GM23338 (cell line): Measurements from ENCODE around the gene CD82. TPM values are rescaled to one million over a fixed set of nuclear protein-coding genes. Genes with fewer than 3 reads are reported as not detected.

Experiments used
- ATAC-seq: fragments of 200-7000 bp; cut with Tn5 transposase; 3 replicates; pipeline ENCODE4 v1.9.1; 2020
- DNase-seq: peaks from one replicate; pipeline ENCODE4 v3.0.0-alpha.2; 2015; ENCODE audit warnings: low spot score
- H2AFZ ChIP-seq: fragments of 200-600 bp; sonication (generic); 2 replicates; pipeline ENCODE4 v1.8.0; 2016; ENCODE audit warnings: antibody characterized with exemption, mild to moderate bottlenecking, moderate library complexity
- H3F3A ChIP-seq: fragments of 200-600 bp; sonication (generic); replicated peaks from 2 replicates; pipeline ENCODE4 v1.8.0; 2017; ENCODE audit warnings: antibody characterized with exemption, mixed run types, low read depth
- H3K27ac ChIP-seq: fragments of 200-600 bp; sonication (generic); 2 replicates; pipeline ENCODE4 v1.6.1; 2016; ENCODE audit warnings: low read depth
- H3K27me3 ChIP-seq: fragments of 200-600 bp; sonication (generic); 2 replicates; pipeline ENCODE4 v1.8.0; 2016; ENCODE audit warnings: mild to moderate bottlenecking, mixed run types, moderate library complexity; ENCODE audit not compliant: insufficient read depth
- H3K36me3 ChIP-seq: fragments of 200-600 bp; sonication (generic); 2 replicates; pipeline ENCODE4 v1.8.0; 2016; ENCODE audit warnings: mild to moderate bottlenecking; ENCODE audit not compliant: insufficient read depth
- H3K4me1 ChIP-seq: fragments of 200-600 bp; sonication (generic); 2 replicates; pipeline ENCODE4 v1.8.0; 2016; ENCODE audit warnings: mild to moderate bottlenecking, moderate library complexity; ENCODE audit not compliant: insufficient read depth
- H3K4me2 ChIP-seq: fragments of 200-600 bp; sonication (generic); 2 replicates; pipeline ENCODE4 v1.7.1; 2017; ENCODE audit warnings: mixed run types
- H3K4me3 ChIP-seq: fragments of 200-600 bp; sonication (generic); 2 replicates; pipeline ENCODE4 v1.6.1; 2016; ENCODE audit warnings: mixed run types
- H3K79me2 ChIP-seq: fragments of 200-600 bp; sonication (generic); replicated peaks from 2 replicates; pipeline ENCODE4 v1.8.0; 2017; ENCODE audit warnings: mild to moderate bottlenecking; ENCODE audit not compliant: insufficient read depth
- H3K9me2 ChIP-seq: fragments of 200-600 bp; sonication (generic); 2 replicates; pipeline ENCODE4 v1.8.0; 2017; ENCODE audit not compliant: insufficient read depth
- H4K20me1 ChIP-seq: fragments of 200-600 bp; sonication (generic); replicated peaks from 2 replicates; pipeline ENCODE4 v1.8.0; 2017; ENCODE audit warnings: mild to moderate bottlenecking; ENCODE audit not compliant: insufficient read depth
- H3K27ac Mint-ChIP-seq: 2 replicates; pipeline ENCODE4 v1.8.0; 2020; ENCODE audit warnings: inconsistent platforms, mild to moderate bottlenecking, moderate library complexity, mixed read lengths
- H3K27me3 Mint-ChIP-seq: 3 replicates; pipeline ENCODE4 v1.8.0; 2022; ENCODE audit warnings: low read depth, mild to moderate bottlenecking, moderate library complexity, mixed read lengths, inconsistent platforms; ENCODE audit not compliant: insufficient read depth, poor library complexity
- H3K36me3 Mint-ChIP-seq: 3 replicates; pipeline ENCODE4 v1.8.0; 2021; ENCODE audit warnings: low read depth, mild to moderate bottlenecking, inconsistent platforms, moderate library complexity, mixed read lengths
- H3K4me1 Mint-ChIP-seq: 3 replicates; pipeline ENCODE4 v1.8.0; 2020; ENCODE audit warnings: mild to moderate bottlenecking, inconsistent platforms, mixed read lengths
- H3K4me3 Mint-ChIP-seq: 3 replicates; pipeline ENCODE4 v1.8.0; 2021; ENCODE audit warnings: moderate library complexity, mild to moderate bottlenecking, inconsistent platforms, mixed read lengths
- H3K9me3 Mint-ChIP-seq: 3 replicates; pipeline ENCODE4 v1.8.0; 2020; ENCODE audit warnings: moderate library complexity, mild to moderate bottlenecking, inconsistent platforms, mixed read lengths
- CREB1 ChIP-seq: fragments of 250-450 bp; sonication (Bioruptor Pico); IDR thresholded peaks from 2 replicates; pipeline ENCODE4 v1.5.0; 2020; ENCODE audit warnings: low read depth, mild to moderate bottlenecking, moderate library complexity
- EZH2 ChIP-seq: fragments of 200-600 bp; sonication (generic); IDR thresholded peaks from one replicate; pipeline ENCODE4 v1.8.0; 2017; ENCODE audit warnings: antibody characterized with exemption, mild to moderate bottlenecking, low read depth; ENCODE audit not compliant: unreplicated experiment
- EZH2phosphoT487 ChIP-seq: fragments of 200-600 bp; sonication (generic); IDR thresholded peaks from one replicate; pipeline ENCODE4 v1.8.1; 2018; ENCODE audit warnings: antibody characterized with exemption; ENCODE audit not compliant: unreplicated experiment
- JUNB ChIP-seq: IDR thresholded peaks from one replicate; pipeline ENCODE4 v1.6.1; 2016; ENCODE audit warnings: antibody characterized with exemption; ENCODE audit not compliant: unreplicated experiment
- NANOG ChIP-seq: IDR thresholded peaks from 2 replicates; pipeline ENCODE4 v1.6.1; 2016; ENCODE audit warnings: antibody characterized with exemption, borderline replicate concordance
- POLR2AphosphoS5 ChIP-seq: IDR thresholded peaks from 2 replicates; pipeline ENCODE4 v1.6.1; 2016; ENCODE audit warnings: antibody characterized with exemption, low read depth
- STAT1 ChIP-seq: IDR thresholded peaks from one replicate; pipeline ENCODE4 v1.6.1; 2016; ENCODE audit warnings: antibody characterized with exemption; ENCODE audit not compliant: unreplicated experiment
- ZNF114 ChIP-seq: fragments of 250-450 bp; sonication (Bioruptor Pico); IDR thresholded peaks from 2 replicates; pipeline ENCODE4 v1.5.0; 2020; ENCODE audit warnings: mild to moderate bottlenecking, moderate library complexity
- ZNF331 ChIP-seq: fragments of 250-450 bp; sonication (Bioruptor Pico); IDR thresholded peaks from 2 replicates; pipeline ENCODE4 v1.5.0; 2020; ENCODE audit warnings: low read depth, mild to moderate bottlenecking, moderate library complexity
- polyA plus RNA-seq: library from polyadenylated mRNA; unstranded; fragments of >200 nt; fragmentation: Nextera tagmentation; extraction: Ambion mirVana; gene quantifications from 2 replicates; pipeline ENCODE4 v1.2.1, GENCODE V29; 2016
- total RNA-seq: library from RNA; depleted of rRNA; stranded (reverse); fragments of >200 nt; shearing (Covaris generic); gene quantifications from 2 replicates; pipeline ENCODE4 v1.2.3, GENCODE V29; 2014
- TF ChIP-seq, protein P1 (sequence below): IDR thresholded peaks from 2 replicates; pipeline ENCODE4 v1.6.1; 2016; ENCODE audit warnings: antibody characterized with exemption
- TF ChIP-seq, protein P2 (sequence below): IDR thresholded peaks from one replicate; pipeline ENCODE4 v1.6.1; 2018; ENCODE audit warnings: antibody characterized with exemption; ENCODE audit not compliant: unreplicated experiment
- TF ChIP-seq, protein P3 (sequence below): fragments of 250-450 bp; sonication (Bioruptor Pico); IDR thresholded peaks from 2 replicates; pipeline ENCODE4 v1.5.0; 2020; ENCODE audit warnings: mild to moderate bottlenecking, moderate library complexity
- TF ChIP-seq, protein P4 (sequence below), 2 experiments: fragments of 200-600 bp in 1 of 2; sonication (generic) in 1 of 2; conservative IDR thresholded peaks; 2 replicates each; pipeline versions ENCODE4 v1.5.1 to v1.6.1; 2016 to 2017; ENCODE audit warnings: antibody characterized with exemption in 2 of 2, low read depth in 2 of 2, mild to moderate bottlenecking in 2 of 2, moderate library complexity in 1 of 2

The CD82 gene
- total and polyA plus RNA-seq, 2 experiments from 2014 or later: 4.4 to 4.9 TPM

DNA sequence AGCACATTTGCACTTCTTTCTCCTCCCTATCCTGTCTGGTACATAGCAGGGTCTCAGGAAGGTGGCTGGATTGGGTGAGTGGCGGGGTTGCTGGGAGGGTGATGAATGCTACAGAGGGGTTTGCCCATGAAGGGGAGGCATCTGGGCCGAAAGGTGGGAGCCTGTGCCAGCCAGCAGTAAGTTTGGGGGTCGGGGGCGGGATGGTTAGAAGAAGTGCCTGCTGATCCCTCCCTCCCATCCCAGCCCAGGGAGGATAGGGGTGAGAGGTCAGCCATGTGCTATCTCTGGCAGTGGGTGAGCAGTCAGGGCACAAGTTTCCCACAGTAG, 2.8 kb downstream of the CD82 start:
- 0 out of 2 replicates have a peak, but pooled peaks cover 4% of the 10 kb centered on the region for H4K20me1 ChIP-seq
- Mint-ChIP-seq H3K27ac (no peak overlapping the region), H3K4me1 (peaks cover 45% of the 10 kb centered on the region), H3K27me3 (peaks cover 18% of the 10 kb centered on the region), H3K4me3 (no peak overlapping the region), H3K9me3 (no peaks in the 10 kb centered on the region), H3K36me3 (no peaks in the 10 kb centered on the region; the same call in 2 of the 3 replicates)
- H3K36me3 ChIP-seq: no peaks in the 10 kb centered on the region
- TF ChIP-seq EZH2 (no peak), STAT1 (no peak), JUNB (no peak), ZNF114 (no peak), NANOG (no peak), ZNF331 (CRISPR knock-in tag) (no peak), POLR2AphosphoS5 (no peak), CREB1 (CRISPR knock-in tag) (no peak), EZH2phosphoT487 (no peak)
- TF ChIP-seq, protein P1, sequence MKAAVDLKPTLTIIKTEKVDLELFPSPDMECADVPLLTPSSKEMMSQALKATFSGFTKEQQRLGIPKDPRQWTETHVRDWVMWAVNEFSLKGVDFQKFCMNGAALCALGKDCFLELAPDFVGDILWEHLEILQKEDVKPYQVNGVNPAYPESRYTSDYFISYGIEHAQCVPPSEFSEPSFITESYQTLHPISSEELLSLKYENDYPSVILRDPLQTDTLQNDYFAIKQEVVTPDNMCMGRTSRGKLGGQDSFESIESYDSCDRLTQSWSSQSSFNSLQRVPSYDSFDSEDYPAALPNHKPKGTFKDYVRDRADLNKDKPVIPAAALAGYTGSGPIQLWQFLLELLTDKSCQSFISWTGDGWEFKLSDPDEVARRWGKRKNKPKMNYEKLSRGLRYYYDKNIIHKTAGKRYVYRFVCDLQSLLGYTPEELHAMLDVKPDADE: no peak
- TF ChIP-seq, protein P2, sequence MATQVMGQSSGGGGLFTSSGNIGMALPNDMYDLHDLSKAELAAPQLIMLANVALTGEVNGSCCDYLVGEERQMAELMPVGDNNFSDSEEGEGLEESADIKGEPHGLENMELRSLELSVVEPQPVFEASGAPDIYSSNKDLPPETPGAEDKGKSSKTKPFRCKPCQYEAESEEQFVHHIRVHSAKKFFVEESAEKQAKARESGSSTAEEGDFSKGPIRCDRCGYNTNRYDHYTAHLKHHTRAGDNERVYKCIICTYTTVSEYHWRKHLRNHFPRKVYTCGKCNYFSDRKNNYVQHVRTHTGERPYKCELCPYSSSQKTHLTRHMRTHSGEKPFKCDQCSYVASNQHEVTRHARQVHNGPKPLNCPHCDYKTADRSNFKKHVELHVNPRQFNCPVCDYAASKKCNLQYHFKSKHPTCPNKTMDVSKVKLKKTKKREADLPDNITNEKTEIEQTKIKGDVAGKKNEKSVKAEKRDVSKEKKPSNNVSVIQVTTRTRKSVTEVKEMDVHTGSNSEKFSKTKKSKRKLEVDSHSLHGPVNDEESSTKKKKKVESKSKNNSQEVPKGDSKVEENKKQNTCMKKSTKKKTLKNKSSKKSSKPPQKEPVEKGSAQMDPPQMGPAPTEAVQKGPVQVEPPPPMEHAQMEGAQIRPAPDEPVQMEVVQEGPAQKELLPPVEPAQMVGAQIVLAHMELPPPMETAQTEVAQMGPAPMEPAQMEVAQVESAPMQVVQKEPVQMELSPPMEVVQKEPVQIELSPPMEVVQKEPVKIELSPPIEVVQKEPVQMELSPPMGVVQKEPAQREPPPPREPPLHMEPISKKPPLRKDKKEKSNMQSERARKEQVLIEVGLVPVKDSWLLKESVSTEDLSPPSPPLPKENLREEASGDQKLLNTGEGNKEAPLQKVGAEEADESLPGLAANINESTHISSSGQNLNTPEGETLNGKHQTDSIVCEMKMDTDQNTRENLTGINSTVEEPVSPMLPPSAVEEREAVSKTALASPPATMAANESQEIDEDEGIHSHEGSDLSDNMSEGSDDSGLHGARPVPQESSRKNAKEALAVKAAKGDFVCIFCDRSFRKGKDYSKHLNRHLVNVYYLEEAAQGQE: no peak
- TF ChIP-seq, protein P3, sequence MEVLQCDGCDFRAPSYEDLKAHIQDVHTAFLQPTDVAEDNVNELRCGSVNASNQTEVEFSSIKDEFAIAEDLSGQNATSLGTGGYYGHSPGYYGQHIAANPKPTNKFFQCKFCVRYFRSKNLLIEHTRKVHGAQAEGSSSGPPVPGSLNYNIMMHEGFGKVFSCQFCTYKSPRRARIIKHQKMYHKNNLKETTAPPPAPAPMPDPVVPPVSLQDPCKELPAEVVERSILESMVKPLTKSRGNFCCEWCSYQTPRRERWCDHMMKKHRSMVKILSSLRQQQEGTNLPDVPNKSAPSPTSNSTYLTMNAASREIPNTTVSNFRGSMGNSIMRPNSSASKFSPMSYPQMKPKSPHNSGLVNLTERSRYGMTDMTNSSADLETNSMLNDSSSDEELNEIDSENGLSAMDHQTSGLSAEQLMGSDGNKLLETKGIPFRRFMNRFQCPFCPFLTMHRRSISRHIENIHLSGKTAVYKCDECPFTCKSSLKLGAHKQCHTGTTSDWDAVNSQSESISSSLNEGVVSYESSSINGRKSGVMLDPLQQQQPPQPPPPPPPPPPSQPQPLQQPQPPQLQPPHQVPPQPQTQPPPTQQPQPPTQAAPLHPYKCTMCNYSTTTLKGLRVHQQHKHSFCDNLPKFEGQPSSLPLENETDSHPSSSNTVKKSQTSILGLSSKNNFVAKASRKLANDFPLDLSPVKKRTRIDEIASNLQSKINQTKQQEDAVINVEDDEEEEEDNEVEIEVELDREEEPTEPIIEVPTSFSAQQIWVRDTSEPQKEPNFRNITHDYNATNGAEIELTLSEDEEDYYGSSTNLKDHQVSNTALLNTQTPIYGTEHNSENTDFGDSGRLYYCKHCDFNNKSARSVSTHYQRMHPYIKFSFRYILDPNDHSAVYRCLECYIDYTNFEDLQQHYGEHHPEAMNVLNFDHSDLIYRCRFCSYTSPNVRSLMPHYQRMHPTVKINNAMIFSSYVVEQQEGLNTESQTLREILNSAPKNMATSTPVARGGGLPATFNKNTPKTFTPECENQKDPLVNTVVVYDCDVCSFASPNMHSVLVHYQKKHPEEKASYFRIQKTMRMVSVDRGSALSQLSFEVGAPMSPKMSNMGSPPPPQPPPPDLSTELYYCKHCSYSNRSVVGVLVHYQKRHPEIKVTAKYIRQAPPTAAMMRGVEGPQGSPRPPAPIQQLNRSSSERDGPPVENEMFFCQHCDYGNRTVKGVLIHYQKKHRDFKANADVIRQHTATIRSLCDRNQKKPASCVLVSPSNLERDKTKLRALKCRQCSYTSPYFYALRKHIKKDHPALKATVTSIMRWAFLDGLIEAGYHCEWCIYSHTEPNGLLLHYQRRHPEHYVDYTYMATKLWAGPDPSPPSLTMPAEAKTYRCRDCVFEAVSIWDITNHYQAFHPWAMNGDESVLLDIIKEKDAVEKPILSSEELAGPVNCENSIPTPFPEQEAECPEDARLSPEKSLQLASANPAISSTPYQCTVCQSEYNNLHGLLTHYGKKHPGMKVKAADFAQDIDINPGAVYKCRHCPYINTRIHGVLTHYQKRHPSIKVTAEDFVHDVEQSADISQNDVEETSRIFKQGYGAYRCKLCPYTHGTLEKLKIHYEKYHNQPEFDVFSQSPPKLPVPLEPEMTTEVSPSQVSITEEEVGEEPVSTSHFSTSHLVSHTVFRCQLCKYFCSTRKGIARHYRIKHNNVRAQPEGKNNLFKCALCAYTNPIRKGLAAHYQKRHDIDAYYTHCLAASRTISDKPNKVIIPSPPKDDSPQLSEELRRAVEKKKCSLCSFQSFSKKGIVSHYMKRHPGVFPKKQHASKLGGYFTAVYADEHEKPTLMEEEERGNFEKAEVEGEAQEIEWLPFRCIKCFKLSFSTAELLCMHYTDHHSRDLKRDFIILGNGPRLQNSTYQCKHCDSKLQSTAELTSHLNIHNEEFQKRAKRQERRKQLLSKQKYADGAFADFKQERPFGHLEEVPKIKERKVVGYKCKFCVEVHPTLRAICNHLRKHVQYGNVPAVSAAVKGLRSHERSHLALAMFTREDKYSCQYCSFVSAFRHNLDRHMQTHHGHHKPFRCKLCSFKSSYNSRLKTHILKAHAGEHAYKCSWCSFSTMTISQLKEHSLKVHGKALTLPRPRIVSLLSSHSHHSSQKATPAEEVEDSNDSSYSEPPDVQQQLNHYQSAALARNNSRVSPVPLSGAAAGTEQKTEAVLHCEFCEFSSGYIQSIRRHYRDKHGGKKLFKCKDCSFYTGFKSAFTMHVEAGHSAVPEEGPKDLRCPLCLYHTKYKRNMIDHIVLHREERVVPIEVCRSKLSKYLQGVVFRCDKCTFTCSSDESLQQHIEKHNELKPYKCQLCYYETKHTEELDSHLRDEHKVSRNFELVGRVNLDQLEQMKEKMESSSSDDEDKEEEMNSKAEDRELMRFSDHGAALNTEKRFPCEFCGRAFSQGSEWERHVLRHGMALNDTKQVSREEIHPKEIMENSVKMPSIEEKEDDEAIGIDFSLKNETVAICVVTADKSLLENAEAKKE (CRISPR knock-in tag): no peak
- TF ChIP-seq, protein P4, sequence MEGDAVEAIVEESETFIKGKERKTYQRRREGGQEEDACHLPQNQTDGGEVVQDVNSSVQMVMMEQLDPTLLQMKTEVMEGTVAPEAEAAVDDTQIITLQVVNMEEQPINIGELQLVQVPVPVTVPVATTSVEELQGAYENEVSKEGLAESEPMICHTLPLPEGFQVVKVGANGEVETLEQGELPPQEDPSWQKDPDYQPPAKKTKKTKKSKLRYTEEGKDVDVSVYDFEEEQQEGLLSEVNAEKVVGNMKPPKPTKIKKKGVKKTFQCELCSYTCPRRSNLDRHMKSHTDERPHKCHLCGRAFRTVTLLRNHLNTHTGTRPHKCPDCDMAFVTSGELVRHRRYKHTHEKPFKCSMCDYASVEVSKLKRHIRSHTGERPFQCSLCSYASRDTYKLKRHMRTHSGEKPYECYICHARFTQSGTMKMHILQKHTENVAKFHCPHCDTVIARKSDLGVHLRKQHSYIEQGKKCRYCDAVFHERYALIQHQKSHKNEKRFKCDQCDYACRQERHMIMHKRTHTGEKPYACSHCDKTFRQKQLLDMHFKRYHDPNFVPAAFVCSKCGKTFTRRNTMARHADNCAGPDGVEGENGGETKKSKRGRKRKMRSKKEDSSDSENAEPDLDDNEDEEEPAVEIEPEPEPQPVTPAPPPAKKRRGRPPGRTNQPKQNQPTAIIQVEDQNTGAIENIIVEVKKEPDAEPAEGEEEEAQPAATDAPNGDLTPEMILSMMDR (conservative IDR thresholded peaks at IDR 0.05; ENCODE audit: low read depth in 2 of 2): no peak
- H3K4me3 ChIP-seq: no peak overlapping the region
- ATAC-seq: no peak
- H3K4me1 ChIP-seq: peaks cover 22% of the 10 kb centered on the region
- H2AFZ ChIP-seq: no peak overlapping the region
- H3K4me2 ChIP-seq: no peak overlapping the region
- no peaks in the 10 kb centered on the region for H3K79me2 ChIP-seq
- H3K27me3 ChIP-seq: peaks cover 22% of the 10 kb centered on the region
- H3K27ac ChIP-seq: no peak overlapping the region
- H3F3A ChIP-seq: no peaks in the 10 kb centered on the region
- no peaks in the 10 kb centered on the region for H3K9me2 ChIP-seq
- DNase-seq: no peak
